ENCODE data around the gene RNU7-1.

The RNU7-1 gene

GRCh38 chr12:6916426-6917200, 27.0 kb upstream of the RNU7-1 start:
- Histone ChIP-seq H3K27ac (no peak overlapping the region), H3K4me3 (ENCODE audit: low read depth, low read length) (no peak overlapping the region)
- no peak for TF ChIP-seq CTCF (IDR thresholded peaks at IDR 0.05; ENCODE audit: low read depth, low read length, missing control alignments)

GRCh38 chr12:6917491-6918231, 26.0 kb upstream of the RNU7-1 start:
- no peaks in the 10 kb centered on the region for H3K27me3 ChIP-seq (replicated peaks)
- no peak overlapping the region for H3K4me3 ChIP-seq (ENCODE audit: low read depth, low read length)
- no peak overlapping the region for H3K27ac ChIP-seq
- H3K36me3 ChIP-seq (replicated peaks) = no peaks in the 10 kb centered on the region
- no peak for DNase-seq
- no peak for TF ChIP-seq CTCF (IDR thresholded peaks at IDR 0.05; ENCODE audit: low read depth, low read length, missing control alignments)
- in situ Hi-C loops (cut with HindIII; ENCODE audit: low pct_ligation_motif_present, low sequenced_read_pairs) = no loop called here

More at GRCh38 chr12:6916426-6917200, 27.0 kb upstream of the RNU7-1 start:
- no peaks in the 10 kb centered on the region for H3K27me3 ChIP-seq (replicated peaks)
- no peak for DNase-seq
- H3K36me3 ChIP-seq (replicated peaks) = no peaks in the 10 kb centered on the region
- in situ Hi-C loops (cut with HindIII; ENCODE audit: low pct_ligation_motif_present, low sequenced_read_pairs) = no loop called here

- TF ChIP-seq CTCF (IDR thresholded peaks at IDR 0.05; ENCODE audit: low read depth, low read length, missing control alignments) = no peak
- no peaks in the 10 kb centered on the region for H3K36me3 ChIP-seq (replicated peaks)
- no peak overlapping the region for H3K27ac ChIP-seq
- DNase-seq = no peak
- no peaks in the 10 kb centered on the region for H3K27me3 ChIP-seq (replicated peaks)
- in situ Hi-C loops (cut with HindIII; ENCODE audit: low pct_ligation_motif_present, low sequenced_read_pairs) = no loop called here
- no peak overlapping the region for H3K4me3 ChIP-seq (ENCODE audit: low read depth, low read length)
Observed at GRCh38 chr12:6919588-6919987, 24.0 kb upstream of the RNU7-1 start.

- DNase-seq = no peak
- no peaks in the 10 kb centered on the region for H3K36me3 ChIP-seq (replicated peaks)
- TF ChIP-seq CTCF (IDR thresholded peaks at IDR 0.05; ENCODE audit: low read depth, low read length, missing control alignments) = no peak
- H3K4me3 ChIP-seq (ENCODE audit: low read depth, low read length) = no peak overlapping the region
- in situ Hi-C loops (cut with HindIII; ENCODE audit: low pct_ligation_motif_present, low sequenced_read_pairs) = no loop called here
- H3K27ac ChIP-seq = no peak overlapping the region
- H3K27me3 ChIP-seq (replicated peaks) = no peaks in the 10 kb centered on the region
Observed at GRCh38 chr12:6921539-6921938, 22.1 kb upstream of the RNU7-1 start.

- no peak overlapping the region for H3K4me3 ChIP-seq (ENCODE audit: low read depth, low read length)
- in situ Hi-C loops (cut with HindIII; ENCODE audit: low pct_ligation_motif_present, low sequenced_read_pairs) = no loop called here
- no peak for DNase-seq
- H3K36me3 ChIP-seq (replicated peaks) = no peaks in the 10 kb centered on the region
- no peaks in the 10 kb centered on the region for H3K27me3 ChIP-seq (replicated peaks)
- no peak for TF ChIP-seq CTCF (IDR thresholded peaks at IDR 0.05; ENCODE audit: low read depth, low read length, missing control alignments)
- H3K27ac ChIP-seq = no peak overlapping the region
Observed at GRCh38 chr12:6921996-6922946, 21.3 kb upstream of the RNU7-1 start.

Measured in brain microvascular endothelial cell (primary cell).